Measurements from ENCODE around the gene PDIK1L.

DNA sequence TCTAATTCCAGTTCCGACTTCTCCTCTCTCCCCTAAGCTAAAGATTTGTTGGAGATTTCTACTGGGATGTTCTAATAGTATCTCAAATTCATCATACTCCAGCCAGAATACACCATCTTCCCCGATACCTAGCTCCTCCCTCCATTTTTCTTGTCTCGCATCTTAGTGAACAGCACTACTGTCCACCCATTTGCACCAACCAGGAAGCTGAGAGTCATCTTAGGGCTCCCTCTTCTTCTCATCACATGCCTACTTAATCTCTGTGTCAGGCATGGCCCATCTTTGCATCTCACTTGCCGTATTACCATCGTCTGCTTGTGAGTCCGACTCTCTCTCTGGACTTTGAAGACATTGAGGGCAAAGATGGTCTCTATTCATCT is 40.7 kb upstream of the PDIK1L start:
- TF ChIP-seq, protein P1, sequence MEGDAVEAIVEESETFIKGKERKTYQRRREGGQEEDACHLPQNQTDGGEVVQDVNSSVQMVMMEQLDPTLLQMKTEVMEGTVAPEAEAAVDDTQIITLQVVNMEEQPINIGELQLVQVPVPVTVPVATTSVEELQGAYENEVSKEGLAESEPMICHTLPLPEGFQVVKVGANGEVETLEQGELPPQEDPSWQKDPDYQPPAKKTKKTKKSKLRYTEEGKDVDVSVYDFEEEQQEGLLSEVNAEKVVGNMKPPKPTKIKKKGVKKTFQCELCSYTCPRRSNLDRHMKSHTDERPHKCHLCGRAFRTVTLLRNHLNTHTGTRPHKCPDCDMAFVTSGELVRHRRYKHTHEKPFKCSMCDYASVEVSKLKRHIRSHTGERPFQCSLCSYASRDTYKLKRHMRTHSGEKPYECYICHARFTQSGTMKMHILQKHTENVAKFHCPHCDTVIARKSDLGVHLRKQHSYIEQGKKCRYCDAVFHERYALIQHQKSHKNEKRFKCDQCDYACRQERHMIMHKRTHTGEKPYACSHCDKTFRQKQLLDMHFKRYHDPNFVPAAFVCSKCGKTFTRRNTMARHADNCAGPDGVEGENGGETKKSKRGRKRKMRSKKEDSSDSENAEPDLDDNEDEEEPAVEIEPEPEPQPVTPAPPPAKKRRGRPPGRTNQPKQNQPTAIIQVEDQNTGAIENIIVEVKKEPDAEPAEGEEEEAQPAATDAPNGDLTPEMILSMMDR (IDR thresholded peaks at IDR 0.05 in 4 of 5, conservative IDR thresholded peaks at IDR 0.05 in 1 of 5) = no peak
- TF ChIP-seq POLR2A (IDR thresholded peaks at IDR 0.05) = no peak
